ENCODE data around the gene VPS9D1.
"Not testable (repeated sequence)": the region's sequence is repeated elsewhere in the genome, so short reads cannot be mapped to it uniquely, and the experiment has no call there.

Gene VPS9D1

GRCh38 chr16:89693931-89694783 is 26.5 kb downstream of the VPS9D1 start:
- no peak for DNase-seq (ENCODE audit: low read depth in 2 of 2)

GRCh38 chr16:89693289-89693731 is 27.4 kb downstream of the VPS9D1 start:
- no peak for DNase-seq (ENCODE audit: low read depth in 2 of 2)

- DNase-seq (ENCODE audit: low read depth in 2 of 2) = no peak
Measured at GRCh38 chr16:89691986-89692569, 28.6 kb downstream of the VPS9D1 start.

GRCh38 chr16:89691231-89691985 is 29.3 kb downstream of the VPS9D1 start:
- DNase-seq (ENCODE audit: low read depth in 2 of 2) = no peak

GRCh38 chr16:89690392-89690901 is 30.3 kb downstream of the VPS9D1 start:
- DNase-seq (ENCODE audit: low read depth in 2 of 2) = no peak

GRCh38 chr16:89689621-89690020 is 31.1 kb downstream of the VPS9D1 start:
- not testable (repeated sequence) for DNase-seq (ENCODE audit: low read depth in 2 of 2)

GRCh38 chr16:89689142-89689541 is 31.6 kb downstream of the VPS9D1 start:
- no peak for DNase-seq (ENCODE audit: low read depth in 2 of 2)

- no peak for DNase-seq (ENCODE audit: low read depth in 2 of 2)
Measured at GRCh38 chr16:89688395-89688794, 32.3 kb downstream of the VPS9D1 start.

GRCh38 chr16:89687092-89687940 is 33.4 kb downstream of the VPS9D1 start:
- DNase-seq (ENCODE audit: low read depth in 2 of 2) = no peak

GRCh38 chr16:89686520-89687091 is 34.1 kb downstream of the VPS9D1 start, which contains the start of gene CDK10:
Gene CDK10 (plus strand): TSS chr16:89686689. CDS start chr16:89686711, 22 bp downstream.
- peak; percentile 83 for DNase-seq (ENCODE audit: low read depth in 2 of 2)

GRCh38 chr16:89685916-89686315 is 34.8 kb downstream of the VPS9D1 start:
- no peak for DNase-seq (ENCODE audit: low read depth in 2 of 2)

- no peak for DNase-seq (ENCODE audit: low read depth in 2 of 2)
Measured at GRCh38 chr16:89678258-89678657, 42.4 kb downstream of the VPS9D1 start.

GRCh38 chr16:89672177-89672941 is 48.3 kb downstream of the VPS9D1 start:
- no peak for DNase-seq (ENCODE audit: low read depth in 2 of 2)

GRCh38 chr16:89671565-89671964 is 49.1 kb downstream of the VPS9D1 start:
- DNase-seq (ENCODE audit: low read depth in 2 of 2) = not testable (repeated sequence)

- DNase-seq (ENCODE audit: low read depth in 2 of 2) = no peak
Measured at GRCh38 chr16:89670496-89671431, 49.9 kb downstream of the VPS9D1 start.

GRCh38 chr16:89669755-89670154 is 50.9 kb downstream of the VPS9D1 start:
- no peak for DNase-seq (ENCODE audit: low read depth in 2 of 2)

- DNase-seq (ENCODE audit: low read depth in 2 of 2) = no peak
Measured at GRCh38 chr16:89668790-89669158, 51.9 kb downstream of the VPS9D1 start.

GRCh38 chr16:89667633-89668032 is 53.1 kb downstream of the VPS9D1 start:
- no peak for DNase-seq (ENCODE audit: low read depth in 2 of 2)

- DNase-seq (ENCODE audit: low read depth in 2 of 2) = not testable (repeated sequence)
Measured at GRCh38 chr16:89667000-89667399, 53.7 kb downstream of the VPS9D1 start.
